HG03064 (cell line): ENCODE measurements around the gene IQCF5.
"Not testable (repeated sequence)": the region's sequence is repeated elsewhere in the genome, so short reads cannot be mapped to it uniquely, and the experiment has no call there.

Experiments used
- ATAC-seq: cut with Tn5 transposase; IDR thresholded peaks from one replicate; pipeline ENCODE4 v1.9.1; 2021; ENCODE audit warnings: low read depth; ENCODE audit not compliant: unreplicated experiment

IQCF5 gene

GRCh38 chr3:51873253-51873766 lies 2.1 kb downstream of the IQCF5 start:
- no peak for ATAC-seq

- ATAC-seq: no peak
Measured at GRCh38 chr3:51869304-51869703, 6.1 kb downstream of the IQCF5 start.

GRCh38 chr3:51868896-51869295 lies 6.5 kb downstream of the IQCF5 start:
- ATAC-seq: not testable (repeated sequence)

GRCh38 chr3:51862886-51863285 lies 12.5 kb downstream of the IQCF5 start:
- ATAC-seq: no peak

GRCh38 chr3:51860703-51861665 lies 14.4 kb downstream of the IQCF5 start, which contains the start of gene IQCF2:
TSS of gene IQCF2 (plus strand) at chr3:51861615. CDS start at chr3:51861667, 52 bp downstream.
- no peak for ATAC-seq

- ATAC-seq: not testable (repeated sequence)
Measured at GRCh38 chr3:51855411-51855810, 20.0 kb downstream of the IQCF5 start.

- ATAC-seq: no peak
Measured at GRCh38 chr3:51845129-51845528, 30.3 kb downstream of the IQCF5 start.

- ATAC-seq: no peak
Measured at GRCh38 chr3:51836606-51837005, 38.8 kb downstream of the IQCF5 start.

- ATAC-seq: no peak
Measured at GRCh38 chr3:51830836-51831385, 44.5 kb downstream of the IQCF5 start.

- ATAC-seq: no peak
Measured at GRCh38 chr3:51830345-51830744, 45.1 kb downstream of the IQCF5 start.

- ATAC-seq: no peak
Measured at GRCh38 chr3:51828297-51828696, 47.1 kb downstream of the IQCF5 start.
